Prostate gland (tissue), 2 donors: ENCODE results near the gene SUSD2.

Experiments
- CTCF ChIP-seq, 4 experiments: fragments of 200-600 bp in 2 of 4; fragments of 450-650 bp in 2 of 4; sonication (generic) in 2 of 4; IDR thresholded peaks; 1 replicate in 3 of 4; 2 replicates in 1 of 4; pipeline ENCODE4 v1.5.1; 2016 to 2019; ENCODE audit warnings: antibody characterized with exemption in 4 of 4, mild to moderate bottlenecking in 2 of 4, moderate library complexity in 2 of 4
- POLR2A ChIP-seq: fragments of 450-650 bp; IDR thresholded peaks from one replicate; pipeline ENCODE4 v1.6.1; 2016; ENCODE audit warnings: antibody characterized with exemption, mild to moderate bottlenecking
- POLR2AphosphoS5 ChIP-seq: sonication (generic); formaldehyde crosslinking; IDR thresholded peaks from one replicate; pipeline ENCODE4 v1.6.1; 2017; ENCODE audit warnings: antibody characterized with exemption

DNA sequence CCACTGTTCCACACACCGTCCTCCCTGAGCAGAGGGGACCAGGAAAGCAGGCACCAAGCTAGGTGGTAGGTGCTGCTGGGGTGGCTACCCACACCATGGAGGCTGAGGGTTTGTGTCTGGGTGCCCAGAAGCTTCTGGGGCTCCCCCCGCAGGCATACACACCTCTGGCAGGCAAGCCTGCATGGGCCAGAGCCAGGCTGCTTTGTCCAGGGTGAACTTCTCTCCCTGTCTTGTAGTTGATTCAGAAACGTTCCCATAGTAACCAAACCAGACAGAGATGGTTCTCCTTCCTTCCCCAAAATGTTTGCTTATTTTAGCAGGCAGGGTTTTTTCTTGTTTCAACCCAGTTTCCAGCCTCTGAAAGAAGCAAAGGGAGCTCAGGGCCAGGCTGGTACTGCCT, 40.9 kb upstream of the SUSD2 start:
- TF ChIP-seq CTCF (IDR thresholded peaks at IDR 0.05) (no peak), POLR2A (no peak), POLR2AphosphoS5 (no peak)
